Lower leg skin (tissue), 4 donors: ENCODE measurements around the gene NRXN3. TPM values are rescaled to one million over a fixed set of nuclear protein-coding genes. Genes with fewer than 3 reads are reported as not detected.
"Not testable (repeated sequence)": the region's sequence is repeated elsewhere in the genome, so short reads cannot be mapped to it uniquely, and the experiment has no call there.

ENCODE experiments used
- DNase-seq, 2 donors: peaks; one replicate each; pipeline ENCODE4 v3.0.0-alpha.2; 2019; ENCODE audit warnings: low spot score in 2 of 2
- H3K4me3 ChIP-seq: fragments of 200-600 bp; sonication (generic); 2 replicates; pipeline ENCODE4 v1.5.1; 2017; ENCODE audit warnings: mild to moderate bottlenecking, low read depth; ENCODE audit not compliant: poor library complexity, severe bottlenecking
- POLR2A ChIP-seq, 2 donors: fragments of 450-650 bp; IDR thresholded peaks; one replicate each; pipeline ENCODE4 v1.6.1; 2016 to 2017; ENCODE audit warnings: antibody characterized with exemption in 2 of 2, mild to moderate bottlenecking in 1 of 2, moderate library complexity in 1 of 2
- WGBS, 2 donors: methylation state at CpG; one replicate each; pipeline ENCODE4 v1.1.5; 2018; 5-methylcytosine and 5-hydroxymethylcytosine counted together
- intact Hi-C: fragments of 100-400 bp; cut with DNase I; formaldehyde crosslinking; loops from one replicate; pipeline ENCODE4 v1.15.0; 2023; ENCODE audit warnings: low total_unique reads
- total RNA-seq, 4 donors: library from RNA; depleted of rRNA; stranded (reverse); fragments of >200 nt; gene quantifications; one replicate each; pipeline ENCODE4 v1.1.0, GENCODE V29; 2016
- TF ChIP-seq, protein P1 (sequence below), 3 donors: fragments of 450-650 bp; IDR thresholded peaks; one replicate each; pipeline ENCODE4 v1.5.1; 2016; ENCODE audit warnings: antibody characterized with exemption in 3 of 3, mild to moderate bottlenecking in 3 of 3, moderate library complexity in 2 of 3

NRXN3 gene
- total RNA-seq, 4 donors from 2014 or later, result 0.61 to 2.4 (median 1.7) TPM

DNA sequence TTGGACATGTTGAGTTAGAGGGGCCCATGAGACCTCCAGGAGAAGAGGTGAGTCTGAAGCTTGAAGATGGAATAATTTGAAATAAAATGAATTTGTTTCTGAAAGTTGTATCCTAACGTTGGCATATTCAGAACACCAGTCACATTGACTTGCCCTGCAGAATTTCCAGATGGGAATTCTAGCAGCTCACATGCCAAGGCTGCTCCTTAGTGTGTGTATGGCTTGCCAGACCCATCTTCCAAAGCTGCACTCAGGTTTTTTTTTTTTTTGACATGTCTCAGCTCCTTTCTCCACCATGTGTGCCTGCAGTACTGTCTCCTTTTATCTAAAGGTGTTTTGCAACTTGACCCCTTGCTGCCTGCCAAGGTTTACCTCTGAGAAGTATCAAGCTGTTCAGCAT is 261.9 kb downstream of the NRXN3 start:
- 55 to 57% methylated on average over 1 of the region's 1 CpG for WGBS, 2 donors
- no peak for TF ChIP-seq POLR2A (IDR thresholded peaks at IDR 0.05)
- TF ChIP-seq, protein P1, sequence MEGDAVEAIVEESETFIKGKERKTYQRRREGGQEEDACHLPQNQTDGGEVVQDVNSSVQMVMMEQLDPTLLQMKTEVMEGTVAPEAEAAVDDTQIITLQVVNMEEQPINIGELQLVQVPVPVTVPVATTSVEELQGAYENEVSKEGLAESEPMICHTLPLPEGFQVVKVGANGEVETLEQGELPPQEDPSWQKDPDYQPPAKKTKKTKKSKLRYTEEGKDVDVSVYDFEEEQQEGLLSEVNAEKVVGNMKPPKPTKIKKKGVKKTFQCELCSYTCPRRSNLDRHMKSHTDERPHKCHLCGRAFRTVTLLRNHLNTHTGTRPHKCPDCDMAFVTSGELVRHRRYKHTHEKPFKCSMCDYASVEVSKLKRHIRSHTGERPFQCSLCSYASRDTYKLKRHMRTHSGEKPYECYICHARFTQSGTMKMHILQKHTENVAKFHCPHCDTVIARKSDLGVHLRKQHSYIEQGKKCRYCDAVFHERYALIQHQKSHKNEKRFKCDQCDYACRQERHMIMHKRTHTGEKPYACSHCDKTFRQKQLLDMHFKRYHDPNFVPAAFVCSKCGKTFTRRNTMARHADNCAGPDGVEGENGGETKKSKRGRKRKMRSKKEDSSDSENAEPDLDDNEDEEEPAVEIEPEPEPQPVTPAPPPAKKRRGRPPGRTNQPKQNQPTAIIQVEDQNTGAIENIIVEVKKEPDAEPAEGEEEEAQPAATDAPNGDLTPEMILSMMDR (IDR thresholded peaks at IDR 0.05), result no peak
- DNase-seq, result no peak
- intact Hi-C loops, result no loop called here
- H3K4me3 ChIP-seq, result no peak overlapping the region

DNA sequence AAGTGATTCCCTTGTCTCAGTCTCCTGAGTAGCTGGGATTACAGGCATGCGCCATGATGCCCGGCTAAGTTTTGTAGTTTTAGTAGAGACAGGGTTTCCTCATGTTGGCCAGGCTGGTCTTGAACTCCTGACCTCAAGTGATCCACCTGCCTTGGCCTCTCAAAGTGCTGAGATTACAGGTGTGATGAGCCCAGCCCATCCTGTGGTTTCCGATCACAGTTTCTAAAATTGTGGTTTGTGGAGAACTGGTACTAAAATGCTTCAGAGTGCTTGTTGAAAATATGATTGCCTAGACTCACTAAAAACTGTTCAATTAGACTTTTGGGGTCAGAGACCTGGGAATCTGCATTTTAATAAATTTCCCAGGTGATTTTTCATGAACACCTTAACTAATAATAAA is 267.3 kb downstream of the NRXN3 start:
- H3K4me3 ChIP-seq, intact Hi-C loops, DNase-seq: not testable (repeated sequence)
- WGBS, 2 donors, result 59 to 60% methylated on average over 3 of the region's 3 CpGs

- intact Hi-C loops, result no loop called here
- 35 to 40% methylated on average over 7 of the region's 7 CpGs for WGBS, 2 donors
- DNase-seq, result no peak
- H3K4me3 ChIP-seq, result no peak overlapping the region
- TF ChIP-seq, protein P1 (IDR thresholded peaks at IDR 0.05), result no peak
- no peak for TF ChIP-seq POLR2A (IDR thresholded peaks at IDR 0.05)
Measured at GRCh38 chr14:78440356-78440894, 270.3 kb downstream of the NRXN3 start.

DNA sequence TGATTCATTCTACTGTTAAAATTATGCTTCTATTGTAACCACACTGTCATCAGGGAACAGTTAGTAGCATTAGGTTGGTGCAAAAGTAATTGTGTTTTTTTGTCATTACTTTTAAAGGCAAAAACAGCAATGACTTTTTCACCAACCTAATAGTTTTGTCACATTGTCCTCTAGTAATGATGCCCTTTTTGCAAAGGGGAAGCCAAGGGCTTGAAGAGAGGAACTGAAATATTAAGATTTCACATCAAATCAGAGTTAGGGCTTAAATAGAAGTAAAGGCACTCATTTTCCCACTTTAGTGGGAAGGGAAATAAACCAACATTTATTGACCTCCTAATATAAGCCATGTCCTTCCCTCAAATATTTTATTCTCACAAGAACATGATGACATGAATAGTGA is 273.7 kb downstream of the NRXN3 start:
- no peak overlapping the region for H3K4me3 ChIP-seq
- intact Hi-C loops, result no loop called here
- no peak for DNase-seq
- TF ChIP-seq, protein P1 (IDR thresholded peaks at IDR 0.05), result no peak
- no peak for TF ChIP-seq POLR2A (IDR thresholded peaks at IDR 0.05)

DNA sequence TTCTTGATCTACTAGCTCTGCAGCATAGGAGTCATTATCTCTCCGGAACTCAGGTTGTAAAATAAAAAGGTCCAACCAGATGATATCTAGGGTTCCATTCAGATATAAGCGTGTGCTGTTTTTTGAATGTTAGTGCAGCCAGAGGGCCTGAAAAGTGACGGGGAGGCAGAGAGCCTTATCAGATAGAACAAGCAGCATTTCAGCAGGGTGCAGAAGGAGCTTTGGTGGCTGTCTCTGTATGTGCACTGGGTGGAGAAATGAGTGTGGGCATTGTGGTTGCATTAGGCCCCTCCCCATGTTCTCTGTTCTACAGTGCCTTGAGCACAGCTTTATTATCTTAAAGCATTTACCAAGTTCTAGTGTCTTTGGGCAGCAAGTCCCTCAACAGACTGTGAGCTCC is 275.1 kb downstream of the NRXN3 start:
- intact Hi-C loops, result no loop called here
- WGBS, 2 donors, result 82 to 89% methylated on average over 3 of the region's 3 CpGs
- no peak for DNase-seq
- TF ChIP-seq POLR2A (IDR thresholded peaks at IDR 0.05), result no peak
- TF ChIP-seq, protein P1 (IDR thresholded peaks at IDR 0.05), result no peak
- H3K4me3 ChIP-seq, result no peak overlapping the region

GRCh38 chr14:78446807-78447206 is 276.6 kb downstream of the NRXN3 start:
- no peak for TF ChIP-seq POLR2A (IDR thresholded peaks at IDR 0.05)
- TF ChIP-seq, protein P1 (IDR thresholded peaks at IDR 0.05), result no peak
- whole genome bisulfite sequencing, 2 donors, result 24 to 27% methylated on average over 3 of the region's 3 CpGs
- no peak for DNase-seq
- intact Hi-C loops, result no loop called here
- H3K4me3 ChIP-seq, result no peak overlapping the region
